Measurements from ENCODE around the gene SLC40A1. TPM values are rescaled to one million over a fixed set of nuclear protein-coding genes. Genes with fewer than 3 reads are reported as not detected.

The SLC40A1 gene
- total RNA-seq, 4 donors from 2014 or later = 5.4 to 34.1 (median 19.1) TPM

- peak overlapping the region in 1 of 4 donors; percentile 33 for H3K27ac ChIP-seq
Measured at GRCh38 chr2:189577121-189577520, 3.5 kb downstream of the SLC40A1 start.

GRCh38 chr2:189576396-189576795 lies 4.2 kb downstream of the SLC40A1 start:
- Histone ChIP-seq H3K36me3 (peaks cover 0 to 40% (median 0%) of the 10 kb centered on the region in 3 donors), H3K27ac (peak overlapping the region in 1 of 4 donors; percentile 33), H3K27me3 (no peaks in the 10 kb centered on the region), H3K9me3 (no peaks in the 10 kb centered on the region), H3K4me3 (peak overlapping the region in 1 of 4 donors; percentile 29), H3K4me1 (peaks cover 2 to 71% (median 10%) of the 10 kb centered on the region in 3 donors)
- intact Hi-C loops (cut with DNase I) = no loop called here
- WGBS, 2 donors = 22 to 24% methylated on average over 1 of the region's 1 CpG
- DNase-seq = no peak
- TF ChIP-seq CTCF (IDR thresholded peaks at IDR 0.05) (no peak), POLR2A (IDR thresholded peaks at IDR 0.05) (no peak)

More at GRCh38 chr2:189577121-189577520, 3.5 kb downstream of the SLC40A1 start:
- Histone ChIP-seq H3K36me3 (peaks cover 0 to 32% (median 0%) of the 10 kb centered on the region in 3 donors), H3K27me3 (no peaks in the 10 kb centered on the region), H3K4me3 (peak overlapping the region in 2 of 4 donors; percentile 6 to 75), H3K4me1 (peaks cover 4 to 76% (median 16%) of the 10 kb centered on the region in 3 donors), H3K9me3 (no peaks in the 10 kb centered on the region)
- 64 to 72% methylated on average over 5 of the region's 5 CpGs for WGBS, 2 donors
- TF ChIP-seq POLR2A (IDR thresholded peaks at IDR 0.05) = no peak
- TF ChIP-seq CTCF (IDR thresholded peaks at IDR 0.05) = no peak
- intact Hi-C loops (cut with DNase I) = no loop called here
- DNase-seq = no peak

GRCh38 chr2:189574793-189575475 lies 5.7 kb downstream of the SLC40A1 start:
- Histone ChIP-seq H3K27me3 (no peaks in the 10 kb centered on the region), H3K27ac (peak overlapping the region in 3 of 4 donors; percentile 5 to 39 (median 5)), H3K4me3 (peak overlapping the region in 1 of 4 donors; percentile 31), H3K9me3 (no peaks in the 10 kb centered on the region), H3K4me1 (peaks cover 0 to 74% (median 11%) of the 10 kb centered on the region in 3 donors), H3K36me3 (peaks cover 3 to 51% (median 4%) of the 10 kb centered on the region in 3 donors)
- no peak for DNase-seq
- 53 to 67% methylated on average over 5 of the region's 5 CpGs for WGBS, 2 donors
- intact Hi-C loops (cut with DNase I) = no loop called here
- no peak for TF ChIP-seq CTCF (IDR thresholded peaks at IDR 0.05)
- no peak for TF ChIP-seq POLR2A (IDR thresholded peaks at IDR 0.05)

GRCh38 chr2:189570570-189571031 lies 10.0 kb downstream of the SLC40A1 start:
- 69 to 80% methylated on average over 1 of the region's 1 CpG for WGBS, 2 donors
- Histone ChIP-seq H3K36me3 (peaks cover 4 to 81% (median 4%) of the 10 kb centered on the region in 3 donors), H3K9me3 (no peaks in the 10 kb centered on the region), H3K27me3 (no peaks in the 10 kb centered on the region), H3K4me3 (no peak overlapping the region), H3K27ac (no peak overlapping the region), H3K4me1 (peaks cover 0 to 53% (median 20%) of the 10 kb centered on the region in 3 donors)
- TF ChIP-seq CTCF (IDR thresholded peaks at IDR 0.05) (no peak), POLR2A (IDR thresholded peaks at IDR 0.05) (no peak)
- no peak for DNase-seq
- intact Hi-C loops (cut with DNase I) = no loop called here

- Histone ChIP-seq H3K36me3 (peaks cover 4 to 84% (median 13%) of the 10 kb centered on the region in 3 donors), H3K4me3 (no peak overlapping the region), H3K4me1 (peaks cover 0 to 43% (median 16%) of the 10 kb centered on the region in 3 donors), H3K9me3 (no peaks in the 10 kb centered on the region), H3K27ac (peak overlapping the region in 3 of 4 donors; percentile 29 to 43 (median 35)), H3K27me3 (no peaks in the 10 kb centered on the region)
- no peak for DNase-seq
- 14 to 30% methylated on average over 1 of the region's 1 CpG for WGBS, 2 donors
- intact Hi-C loops (cut with DNase I) = no loop called here
- no peak for TF ChIP-seq CTCF (IDR thresholded peaks at IDR 0.05)
- TF ChIP-seq POLR2A (IDR thresholded peaks at IDR 0.05) = no peak
Measured at GRCh38 chr2:189569295-189569910, 11.2 kb downstream of the SLC40A1 start.
